Breast epithelium (tissue), 4 donors: ENCODE measurements around the gene PRMT9. TPM values are rescaled to one million over a fixed set of nuclear protein-coding genes. Genes with fewer than 3 reads are reported as not detected.

Experiments used
- DNase-seq, 2 donors: peaks; one replicate each; pipeline ENCODE4 v3.0.0-alpha.2; 2019; ENCODE audit warnings: low spot score in 2 of 2
- H3K27ac ChIP-seq, 2 donors: fragments of 200-600 bp; sonication (generic) in 1 of 2; one replicate each; pipeline ENCODE4 v1.5.1; 2016 to 2019; ENCODE audit warnings: mild to moderate bottlenecking in 1 of 2
- H3K27me3 ChIP-seq, 2 donors: fragments of 200-600 bp; sonication (generic) in 1 of 2; one replicate each; pipeline versions ENCODE4 v1.5.1 to v1.6.0; 2017 to 2019; ENCODE audit warnings: control low read depth in 1 of 2, mild to moderate bottlenecking in 1 of 2
- H3K36me3 ChIP-seq: fragments of 200-600 bp; one replicate; pipeline ENCODE4 v1.5.1; 2019
- H3K4me1 ChIP-seq, 2 donors: fragments of 200-600 bp; sonication (generic); one replicate each; pipeline ENCODE4 v1.5.1; 2016 to 2019; ENCODE audit warnings: control low read depth in 1 of 2
- H3K4me3 ChIP-seq, 3 donors: fragments of 200-600 bp; sonication (generic); 1 replicate in 2 of 3; 2 replicates in 1 of 3; pipeline ENCODE4 v1.5.1; 2016 to 2019; ENCODE audit warnings: mild to moderate bottlenecking in 3 of 3, moderate library complexity in 2 of 3
- H3K9me3 ChIP-seq, 2 donors: fragments of 200-600 bp; sonication (generic) in 1 of 2; one replicate each; pipeline ENCODE4 v1.5.1; 2016 to 2019; ENCODE audit warnings: control low read depth in 1 of 2
- POLR2A ChIP-seq: fragments of 450-650 bp; IDR thresholded peaks from one replicate; pipeline ENCODE4 v1.6.1; 2016; ENCODE audit warnings: antibody characterized with exemption, mild to moderate bottlenecking, moderate library complexity
- POLR2AphosphoS5 ChIP-seq, 3 donors: sonication (generic); formaldehyde crosslinking; IDR thresholded peaks; one replicate each; pipeline ENCODE4 v1.6.1; 2017; ENCODE audit warnings: antibody characterized with exemption in 3 of 3
- intact Hi-C: fragments of 100-400 bp; cut with DNase I; formaldehyde crosslinking; loops from one replicate; pipeline ENCODE4 v1.15.1; 2023; ENCODE audit warnings: low total_unique reads
- total RNA-seq, 3 donors: library from RNA; depleted of rRNA; stranded (reverse); fragments of >200 nt; gene quantifications; one replicate each; pipeline ENCODE4 v1.1.0, GENCODE V29; 2016
- TF ChIP-seq, protein P1 (sequence below), 3 donors: fragments of 450-650 bp; IDR thresholded peaks; one replicate each; pipeline ENCODE4 v1.5.1; 2016 to 2017; ENCODE audit warnings: antibody characterized with exemption in 3 of 3, mild to moderate bottlenecking in 3 of 3, moderate library complexity in 3 of 3

Gene PRMT9
- total RNA-seq, 3 donors from 2014 or later: 7.8 to 21.8 (median 10.5) TPM

DNA sequence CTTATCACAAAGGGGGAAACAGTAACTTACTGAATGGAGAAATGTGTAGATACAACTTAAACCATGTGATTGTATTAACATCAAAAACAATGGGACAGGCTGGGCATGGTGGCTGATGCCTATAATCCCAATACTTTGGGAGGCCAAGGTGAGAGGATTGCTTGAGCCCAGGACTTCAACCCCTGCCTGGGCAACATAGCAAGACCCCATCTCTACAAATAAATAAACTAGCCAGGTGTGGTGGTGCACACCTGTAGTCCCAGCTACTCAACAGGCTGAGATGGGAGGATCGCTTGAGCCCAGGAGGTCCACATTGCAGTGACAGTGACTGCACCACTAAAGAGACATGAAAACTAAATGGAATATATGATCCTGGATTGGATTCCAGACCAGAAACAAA lies 40.3 kb downstream of the PRMT9 start:
- Histone ChIP-seq H3K27ac (no peak overlapping the region), H3K4me1 (no peaks in the 10 kb centered on the region), H3K9me3 (no peaks in the 10 kb centered on the region), H3K36me3 (no peaks in the 10 kb centered on the region), H3K4me3 (no peak overlapping the region), H3K27me3 (no peaks in the 10 kb centered on the region)
- no peak for DNase-seq
- intact Hi-C loops: no loop called here
- TF ChIP-seq POLR2AphosphoS5 (IDR thresholded peaks at IDR 0.05) (no peak), POLR2A (no peak)
- TF ChIP-seq, protein P1, sequence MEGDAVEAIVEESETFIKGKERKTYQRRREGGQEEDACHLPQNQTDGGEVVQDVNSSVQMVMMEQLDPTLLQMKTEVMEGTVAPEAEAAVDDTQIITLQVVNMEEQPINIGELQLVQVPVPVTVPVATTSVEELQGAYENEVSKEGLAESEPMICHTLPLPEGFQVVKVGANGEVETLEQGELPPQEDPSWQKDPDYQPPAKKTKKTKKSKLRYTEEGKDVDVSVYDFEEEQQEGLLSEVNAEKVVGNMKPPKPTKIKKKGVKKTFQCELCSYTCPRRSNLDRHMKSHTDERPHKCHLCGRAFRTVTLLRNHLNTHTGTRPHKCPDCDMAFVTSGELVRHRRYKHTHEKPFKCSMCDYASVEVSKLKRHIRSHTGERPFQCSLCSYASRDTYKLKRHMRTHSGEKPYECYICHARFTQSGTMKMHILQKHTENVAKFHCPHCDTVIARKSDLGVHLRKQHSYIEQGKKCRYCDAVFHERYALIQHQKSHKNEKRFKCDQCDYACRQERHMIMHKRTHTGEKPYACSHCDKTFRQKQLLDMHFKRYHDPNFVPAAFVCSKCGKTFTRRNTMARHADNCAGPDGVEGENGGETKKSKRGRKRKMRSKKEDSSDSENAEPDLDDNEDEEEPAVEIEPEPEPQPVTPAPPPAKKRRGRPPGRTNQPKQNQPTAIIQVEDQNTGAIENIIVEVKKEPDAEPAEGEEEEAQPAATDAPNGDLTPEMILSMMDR (IDR thresholded peaks at IDR 0.05): no peak

DNA sequence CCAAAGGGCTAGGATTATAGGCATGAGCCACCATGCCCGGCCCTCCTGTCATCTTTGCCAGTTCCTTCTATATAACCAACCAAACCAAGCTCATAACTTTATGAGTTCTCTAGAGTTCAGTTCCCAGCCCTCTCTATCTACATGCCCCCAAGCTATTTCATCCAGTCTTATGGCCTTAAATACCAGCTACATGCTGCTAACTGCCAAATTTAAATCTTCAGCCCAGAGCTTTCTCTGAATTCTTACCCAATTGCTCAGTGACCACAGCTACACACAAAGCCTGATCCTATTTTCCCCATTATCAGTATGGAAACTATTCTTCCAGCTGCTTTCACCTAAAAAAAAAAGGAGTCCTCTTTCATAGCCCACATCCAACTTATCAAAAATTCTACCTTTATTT lies 43.6 kb downstream of the PRMT9 start:
- DNase-seq: no peak
- no peak for TF ChIP-seq POLR2A
- TF ChIP-seq, protein P1 (IDR thresholded peaks at IDR 0.05): no peak
- Histone ChIP-seq H3K4me1 (no peaks in the 10 kb centered on the region), H3K27me3 (no peaks in the 10 kb centered on the region), H3K4me3 (no peak overlapping the region), H3K9me3 (no peaks in the 10 kb centered on the region), H3K27ac (no peak overlapping the region), H3K36me3 (peaks cover 3% of the 10 kb centered on the region)
- intact Hi-C loops: no loop called here

DNA sequence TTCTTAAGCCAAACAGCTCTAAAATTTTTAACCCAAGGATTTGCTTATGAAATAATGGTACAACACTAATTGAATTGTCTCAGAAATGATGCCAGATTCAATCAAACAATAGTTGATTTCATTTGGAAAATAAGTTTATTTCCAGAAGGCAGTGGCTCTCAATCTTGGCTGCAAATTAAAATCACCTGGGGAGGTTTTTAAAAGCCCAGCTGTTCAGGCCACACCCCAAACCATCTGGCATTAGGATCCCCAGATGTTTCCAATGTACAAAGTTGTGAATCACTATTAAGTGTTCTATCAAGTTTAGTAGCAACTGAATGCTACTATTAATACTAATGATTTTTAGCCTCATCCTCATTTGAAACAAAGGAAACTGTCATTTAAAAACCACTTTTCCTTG lies 44.6 kb downstream of the PRMT9 start:
- Histone ChIP-seq H3K27me3 (no peaks in the 10 kb centered on the region), H3K4me1 (no peaks in the 10 kb centered on the region), H3K27ac (no peak overlapping the region), H3K36me3 (peaks cover 6% of the 10 kb centered on the region), H3K9me3 (no peaks in the 10 kb centered on the region), H3K4me3 (no peak overlapping the region)
- DNase-seq: no peak
- intact Hi-C loops: no loop called here
- no peak for TF ChIP-seq POLR2AphosphoS5 (IDR thresholded peaks at IDR 0.05)

DNA sequence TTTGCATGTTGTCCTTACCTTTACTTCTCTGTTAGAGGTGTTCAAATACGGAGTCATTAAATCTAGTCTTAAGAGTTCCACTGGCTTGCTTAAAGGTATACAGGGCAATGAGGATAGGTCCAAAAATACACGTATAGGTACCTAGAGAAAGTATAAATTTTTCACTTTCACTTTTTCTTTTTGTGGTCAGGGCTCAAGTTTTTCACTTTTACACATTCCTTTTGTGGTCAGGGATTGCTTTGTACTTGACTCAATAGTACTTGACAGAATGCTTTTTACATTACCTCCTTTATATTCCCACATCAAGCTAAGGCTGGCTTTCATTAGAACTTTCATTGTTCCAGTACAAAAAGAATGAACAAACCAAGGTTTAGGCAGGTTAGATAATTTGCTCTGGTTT lies 45.0 kb downstream of the PRMT9 start:
- TF ChIP-seq POLR2A (no peak), POLR2AphosphoS5 (IDR thresholded peaks at IDR 0.05) (no peak)
- TF ChIP-seq, protein P1 (IDR thresholded peaks at IDR 0.05): no peak
- Histone ChIP-seq H3K27ac (no peak overlapping the region), H3K4me3 (no peak overlapping the region), H3K9me3 (no peaks in the 10 kb centered on the region), H3K4me1 (no peaks in the 10 kb centered on the region), H3K36me3 (peaks cover 6% of the 10 kb centered on the region), H3K27me3 (no peaks in the 10 kb centered on the region)
- intact Hi-C loops: no loop called here
- DNase-seq: no peak

DNA sequence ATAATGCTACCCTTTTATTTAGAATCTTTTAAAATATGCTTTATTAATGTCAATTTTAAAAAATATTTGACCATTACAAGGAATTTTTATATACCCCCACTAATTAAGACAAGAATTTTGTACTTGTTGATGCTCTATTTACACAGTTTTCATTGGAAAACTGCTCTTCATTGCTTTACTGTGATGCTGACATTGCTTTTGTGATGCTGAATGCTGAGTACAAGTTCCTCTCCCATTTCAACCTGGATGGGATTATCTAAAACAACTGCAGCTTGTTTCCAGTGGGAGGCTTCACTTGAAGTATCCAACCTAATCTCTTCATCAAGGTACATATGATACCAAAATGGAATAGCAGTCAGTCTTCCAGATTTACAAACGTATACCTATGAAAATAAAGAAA lies 45.6 kb downstream of the PRMT9 start:
- no peak overlapping the region for H3K4me3 ChIP-seq
- H3K4me1 ChIP-seq: no peaks in the 10 kb centered on the region
- H3K9me3 ChIP-seq: no peaks in the 10 kb centered on the region
- no peak overlapping the region for H3K27ac ChIP-seq
- DNase-seq: no peak
- H3K36me3 ChIP-seq: peaks cover 6% of the 10 kb centered on the region
- intact Hi-C loops: no loop called here
- H3K27me3 ChIP-seq: no peaks in the 10 kb centered on the region
- TF ChIP-seq POLR2AphosphoS5 (IDR thresholded peaks at IDR 0.05) (no peak), POLR2A (no peak)
- TF ChIP-seq, protein P1 (IDR thresholded peaks at IDR 0.05): no peak

DNA sequence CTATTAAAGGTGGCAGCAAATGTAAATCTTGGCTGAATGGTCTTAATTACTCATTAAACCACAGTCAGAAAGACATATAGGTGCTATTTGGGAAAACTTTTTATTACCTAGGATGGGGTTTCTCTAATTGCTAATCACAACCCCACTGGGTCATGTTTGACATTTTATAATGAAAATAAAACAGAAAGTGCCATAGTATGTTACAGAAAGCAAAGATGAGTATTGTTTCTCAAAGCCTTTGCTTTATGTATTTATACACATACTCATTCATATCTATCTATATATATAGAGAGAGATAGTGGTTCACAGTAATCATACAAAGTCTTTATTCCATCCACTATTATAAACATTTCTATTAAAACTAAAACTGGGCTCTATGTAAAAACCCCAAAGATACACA lies 48.6 kb downstream of the PRMT9 start:
- H3K4me3 ChIP-seq: no peak overlapping the region
- TF ChIP-seq, protein P1 (IDR thresholded peaks at IDR 0.05): no peak
- TF ChIP-seq POLR2A (no peak), POLR2AphosphoS5 (IDR thresholded peaks at IDR 0.05) (no peak)
- H3K36me3 ChIP-seq: peaks cover 6% of the 10 kb centered on the region
- H3K9me3 ChIP-seq: no peaks in the 10 kb centered on the region
- H3K27ac ChIP-seq: no peak overlapping the region
- H3K27me3 ChIP-seq: no peaks in the 10 kb centered on the region
- no peak for DNase-seq
- intact Hi-C loops: no loop called here
- H3K4me1 ChIP-seq: no peaks in the 10 kb centered on the region
